ENCODE measurements around the gene MUSTN1. TPM values are rescaled to one million over a fixed set of nuclear protein-coding genes. Genes with fewer than 3 reads are reported as not detected.

Gene MUSTN1
- total RNA-seq = not detected

GRCh38 chr3:52834871-52835501 lies at the start of gene MUSTN1:
Gene MUSTN1 (minus strand): TSS chr3:52835019. CDS start chr3:52834948, 71 bp downstream.

GRCh38 chr3:52830535-52831258 lies 4.1 kb downstream of the MUSTN1 start, which contains the start of gene ITIH4:
Gene ITIH4 (minus strand): TSS chr3:52830672. CDS start chr3:52830642, 30 bp downstream.

GRCh38 chr3:52794612-52795099 lies 40.2 kb downstream of the MUSTN1 start, which contains the start of gene ITIH3:
Gene ITIH3 (plus strand): TSS chr3:52794796. CDS start chr3:52794804, 8 bp downstream.

Small RNA genes within 50 kb of the gene (small RNA-seq; reads per million reads assigned to genes)
- gene MIR8064 (ENCODE audit: low replicate concordance) = not detected
- not detected for gene MUSTN1 (ENCODE audit: low replicate concordance)

Other genes starting within 250 kb of the MUSTN1 start
- 279 TPM for gene PBRM1, start 149.1 kb downstream of the MUSTN1 start, total RNA-seq
- gene GNL3, start 149.0 kb downstream of the MUSTN1 start, total RNA-seq = 76.1 TPM
- gene GLT8D1, start 129.2 kb downstream of the MUSTN1 start, total RNA-seq = 68.5 TPM
- gene SPCS1, start 128.9 kb downstream of the MUSTN1 start, total RNA-seq = 31.6 TPM
- gene NEK4, start 64.1 kb downstream of the MUSTN1 start, total RNA-seq = 62.6 TPM
- not detected for gene ITIH1, start 57.4 kb downstream of the MUSTN1 start, total RNA-seq
- gene ITIH3, start 40.2 kb downstream of the MUSTN1 start, total RNA-seq = not detected
- 17.8 TPM for gene ITIH4, start 4.3 kb downstream of the MUSTN1 start, total RNA-seq
- gene STIMATE, start 62.5 kb upstream of the MUSTN1 start, total RNA-seq = 16.3 TPM
- 31.9 TPM for gene SFMBT1, start 211.1 kb upstream of the MUSTN1 start, total RNA-seq